Smooth muscle cell (in vitro differentiated cells): ENCODE measurements around the gene PCDHGA2. TPM values are rescaled to one million over a fixed set of nuclear protein-coding genes. Genes with fewer than 3 reads are reported as not detected.

Experiments used
- DNase-seq: peaks from one replicate; lab custom pipeline; 2025; ENCODE audit not compliant: unreplicated experiment; lab: John Stamatoyannopoulos, UW
- H2AFZ ChIP-seq: fragments of 200-600 bp; sonication (generic); 2 replicates; pipeline ENCODE4 v1.6.0; 2016; ENCODE audit warnings: antibody characterized with exemption, low read depth, mild to moderate bottlenecking
- H3F3A ChIP-seq: fragments of 200-600 bp; sonication (generic); 2 replicates; pipeline ENCODE4 v1.6.0; 2017; ENCODE audit warnings: antibody characterized with exemption, low read depth
- H3K27ac ChIP-seq: fragments of 200-600 bp; sonication (generic); 2 replicates; pipeline ENCODE4 v1.5.1; 2016; ENCODE audit warnings: low read depth, mild to moderate bottlenecking
- H3K27me3 ChIP-seq: fragments of 200-600 bp; sonication (generic); 2 replicates; pipeline ENCODE4 v1.6.1; 2016; ENCODE audit warnings: low read depth, mild to moderate bottlenecking
- H3K36me3 ChIP-seq: fragments of 200-600 bp; sonication (generic); 2 replicates; pipeline ENCODE4 v1.5.1; 2016; ENCODE audit warnings: low read depth
- H3K4me1 ChIP-seq: fragments of 200-600 bp; sonication (generic); 2 replicates; pipeline ENCODE4 v1.5.1; 2016; ENCODE audit warnings: low read depth
- H3K4me2 ChIP-seq: fragments of 200-600 bp; sonication (generic); 2 replicates; pipeline ENCODE4 v1.6.0; 2016; ENCODE audit warnings: mild to moderate bottlenecking
- H3K4me3 ChIP-seq: fragments of 200-600 bp; sonication (generic); 2 replicates; pipeline ENCODE4 v1.5.1; 2016; ENCODE audit warnings: mild to moderate bottlenecking
- H3K79me2 ChIP-seq: fragments of 200-600 bp; sonication (generic); 2 replicates; pipeline ENCODE4 v1.6.0; 2016; ENCODE audit warnings: low read depth, mild to moderate bottlenecking
- H3K9ac ChIP-seq: fragments of 200-600 bp; sonication (generic); 2 replicates; pipeline ENCODE4 v1.6.0; 2016; ENCODE audit warnings: low read depth
- H3K9me3 ChIP-seq: fragments of 200-600 bp; sonication (generic); replicated peaks from 2 replicates; pipeline ENCODE4 v1.5.1; 2016; ENCODE audit warnings: low read depth
- H4K20me1 ChIP-seq: fragments of 200-600 bp; sonication (generic); 2 replicates; pipeline ENCODE4 v1.6.0; 2016; ENCODE audit warnings: low read depth
- CTCF ChIP-seq: fragments of 200-600 bp; sonication (generic); IDR thresholded peaks from 2 replicates; pipeline ENCODE4 v1.5.1; 2017; ENCODE audit warnings: borderline replicate concordance, mild to moderate bottlenecking, antibody characterized with exemption; ENCODE audit not compliant: insufficient read depth, poor library complexity, severe bottlenecking
- WGBS: methylation state at CpG from one replicate; pipeline ENCODE4 v1.1.7; 2016; ENCODE audit warnings: low lambda C conversion rate; 5-methylcytosine and 5-hydroxymethylcytosine counted together
- polyA plus RNA-seq: library from polyadenylated mRNA; unstranded; fragments of >200 nt; fragmentation: Nextera tagmentation; extraction: Ambion mirVana; gene quantifications from 2 replicates; pipeline ENCODE4 v1.2.1, GENCODE V29; 2016
- total RNA-seq: library from RNA; depleted of rRNA; stranded (reverse); fragments of >200 nt; gene quantifications from 2 replicates; pipeline ENCODE4 v1.2.3, GENCODE V29; 2014

PCDHGA2 gene
- total and polyA plus RNA-seq, 2 experiments from 2014 or later: 0.04 TPM; not detected in 1

- H3K9me3 ChIP-seq: peaks cover 6% of the 10 kb centered on the region
- H3K9ac ChIP-seq: no peak within 1 kb of the TSS
- DNase-seq: no peak
- no peaks in the 10 kb centered on the region for H4K20me1 ChIP-seq
- no peak within 1 kb of the TSS for H3K27ac ChIP-seq
- no peak within 1 kb of the TSS for H2AFZ ChIP-seq
- no peaks in the 10 kb centered on the region for H3K79me2 ChIP-seq
- H3F3A ChIP-seq: no peaks in the 10 kb centered on the region
- H3K27me3 ChIP-seq: no peaks in the 10 kb centered on the region
- no peaks in the 10 kb centered on the region for H3K36me3 ChIP-seq
- peak; percentile 21 for TF ChIP-seq CTCF
- no peak within 1 kb of the TSS for H3K4me3 ChIP-seq
- WGBS: 92% methylated on average over 29 of the region's 29 CpGs
- no peaks in the 10 kb centered on the region for H3K4me1 ChIP-seq
- no peak within 1 kb of the TSS for H3K4me2 ChIP-seq
Measured at GRCh38 chr5:141354900-141355469, 16.4 kb downstream of the PCDHGA2 start, which contains the start of gene PCDHGA4. TSS of gene PCDHGA4 (plus strand) at chr5:141355021. CDS start at chr5:141355108, 87 bp downstream.

GRCh38 chr5:141355641-141356040, 17.1 kb downstream of the PCDHGA2 start:
- no peak overlapping the region for H3K4me3 ChIP-seq
- no peak overlapping the region for H3K9ac ChIP-seq
- H2AFZ ChIP-seq: no peak overlapping the region

GRCh38 chr5:141356133-141356532, 17.6 kb downstream of the PCDHGA2 start:
- no peak overlapping the region for H3K27ac ChIP-seq
- H3K4me2 ChIP-seq: no peak overlapping the region
- no peaks in the 10 kb centered on the region for H3K4me1 ChIP-seq
- no peaks in the 10 kb centered on the region for H4K20me1 ChIP-seq
- H3K9me3 ChIP-seq: peaks cover 6% of the 10 kb centered on the region
- H3K79me2 ChIP-seq: no peaks in the 10 kb centered on the region
- no peaks in the 10 kb centered on the region for H3K27me3 ChIP-seq
- H3K36me3 ChIP-seq: no peaks in the 10 kb centered on the region
- WGBS: 84% methylated on average over 5 of the region's 5 CpGs
- H3K9ac ChIP-seq: no peak overlapping the region
- TF ChIP-seq CTCF: no peak
- no peak overlapping the region for H3K4me3 ChIP-seq
- H3F3A ChIP-seq: no peaks in the 10 kb centered on the region
- no peak overlapping the region for H2AFZ ChIP-seq
- DNase-seq: no peak

More at GRCh38 chr5:141355641-141356040, 17.1 kb downstream of the PCDHGA2 start:
- Histone ChIP-seq H3K27ac (no peak overlapping the region), H3K4me2 (no peak overlapping the region), H3F3A (no peaks in the 10 kb centered on the region), H3K9me3 (peaks cover 6% of the 10 kb centered on the region), H3K79me2 (no peaks in the 10 kb centered on the region), H3K4me1 (no peaks in the 10 kb centered on the region), H3K36me3 (no peaks in the 10 kb centered on the region), H3K27me3 (no peaks in the 10 kb centered on the region), H4K20me1 (no peaks in the 10 kb centered on the region)
- 96% methylated on average over 24 of the region's 24 CpGs for WGBS
- TF ChIP-seq CTCF: no peak
- no peak for DNase-seq

GRCh38 chr5:141356950-141357349, 18.4 kb downstream of the PCDHGA2 start:
- H3F3A ChIP-seq: no peaks in the 10 kb centered on the region
- 89% methylated on average over 19 of the region's 19 CpGs for WGBS
- no peaks in the 10 kb centered on the region for H4K20me1 ChIP-seq

More at GRCh38 chr5:141356950-141357349, 18.4 kb downstream of the PCDHGA2 start:
- no peak overlapping the region for H3K4me2 ChIP-seq
- no peak overlapping the region for H2AFZ ChIP-seq
- no peak overlapping the region for H3K27ac ChIP-seq
- no peaks in the 10 kb centered on the region for H3K36me3 ChIP-seq
- H3K79me2 ChIP-seq: no peaks in the 10 kb centered on the region
- no peak for DNase-seq
- TF ChIP-seq CTCF: no peak
- no peaks in the 10 kb centered on the region for H3K4me1 ChIP-seq
- no peaks in the 10 kb centered on the region for H3K27me3 ChIP-seq
- H3K9ac ChIP-seq: no peak overlapping the region
- H3K9me3 ChIP-seq: peaks cover 6% of the 10 kb centered on the region
- no peak overlapping the region for H3K4me3 ChIP-seq
